Activated CD8-positive, alpha-beta memory T cell treated with anti-CD3 and anti-CD28 coated beads for 1 hour (primary cell): ENCODE data around the gene TWIST2.

Experiments
- DNase-seq, 2 donors: peaks; one replicate each; pipeline ENCODE4 v3.0.0-alpha.2; 2020; ENCODE audit warnings: low read depth in 1 of 2; ENCODE audit errors: extremely low read depth in 1 of 2

TWIST2 gene

GRCh38 chr2:238835726-238836301 is 12.1 kb upstream of the TWIST2 start:
- DNase-seq = no peak

GRCh38 chr2:238838786-238839327 is 9.0 kb upstream of the TWIST2 start:
- DNase-seq = no peak

GRCh38 chr2:238839428-238839827 is 8.5 kb upstream of the TWIST2 start:
- no peak for DNase-seq

- DNase-seq = no peak
Observed at GRCh38 chr2:238841542-238842164, 6.2 kb upstream of the TWIST2 start.

GRCh38 chr2:238843476-238843875 is 4.4 kb upstream of the TWIST2 start:
- DNase-seq = no peak

- no peak for DNase-seq
Observed at GRCh38 chr2:238845583-238846377, 2.1 kb upstream of the TWIST2 start.

GRCh38 chr2:238846378-238846627 is 1.6 kb upstream of the TWIST2 start:
- no peak for DNase-seq

GRCh38 chr2:238846628-238847418 is 1.1 kb upstream of the TWIST2 start:
- DNase-seq = no peak

- DNase-seq = no peak
Observed at GRCh38 chr2:238847419-238847801, 475 bp upstream of the TWIST2 start.

- no peak for DNase-seq
Observed at GRCh38 chr2:238848691-238848975, 748 bp downstream of the TWIST2 start.

GRCh38 chr2:238848976-238849853 is 1.3 kb downstream of the TWIST2 start:
- no peak for DNase-seq

- no peak for DNase-seq
Observed at GRCh38 chr2:238850091-238850490, 2.2 kb downstream of the TWIST2 start.

GRCh38 chr2:238851026-238851425 is 3.1 kb downstream of the TWIST2 start:
- no peak for DNase-seq

GRCh38 chr2:238851761-238852160 is 3.9 kb downstream of the TWIST2 start:
- DNase-seq = no peak

- DNase-seq = no peak
Observed at GRCh38 chr2:238852206-238852869, 4.5 kb downstream of the TWIST2 start.

GRCh38 chr2:238853218-238853617 is 5.3 kb downstream of the TWIST2 start:
- DNase-seq = no peak

GRCh38 chr2:238853721-238854120 is 5.8 kb downstream of the TWIST2 start:
- no peak for DNase-seq

- DNase-seq = no peak
Observed at GRCh38 chr2:238854246-238854645, 6.4 kb downstream of the TWIST2 start.

GRCh38 chr2:238854699-238855229 is 6.9 kb downstream of the TWIST2 start:
- no peak for DNase-seq

GRCh38 chr2:238855299-238855698 is 7.4 kb downstream of the TWIST2 start:
- DNase-seq = no peak
